ENCODE measurements around the gene TNIK.

DNA sequence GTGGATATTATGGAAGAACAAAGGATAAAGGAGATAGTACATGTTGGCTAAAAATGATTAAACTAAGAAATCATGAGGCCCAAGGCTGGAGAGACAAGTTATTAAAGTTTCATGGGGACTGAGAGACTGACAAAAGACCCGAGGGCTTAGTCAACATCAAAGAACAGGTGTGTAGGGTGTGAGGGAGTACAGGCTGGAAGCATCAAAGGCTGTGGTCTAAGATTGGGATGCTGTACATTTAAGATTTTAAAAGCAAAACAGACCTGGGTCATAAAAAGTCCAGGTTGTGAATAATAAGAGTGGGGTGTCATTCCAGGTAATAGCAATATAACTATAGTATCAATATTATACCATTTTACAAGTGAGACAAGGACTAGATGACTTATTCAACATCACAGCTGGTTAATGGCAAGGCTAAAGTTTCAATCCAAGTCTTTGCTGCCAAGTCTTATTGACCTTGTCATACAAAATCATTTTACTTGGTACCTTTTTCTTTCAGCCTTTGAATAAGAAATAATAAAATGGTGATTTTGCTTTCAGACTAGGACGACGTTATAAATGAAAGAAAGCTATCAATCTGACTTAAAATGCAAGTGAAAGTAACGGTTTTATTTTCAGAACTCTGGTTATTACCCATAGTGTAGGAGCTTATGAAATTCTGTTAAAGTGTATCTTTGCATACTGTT is 211.6 kb downstream of the TNIK start:
- TF ChIP-seq HDAC2 (IDR thresholded peaks at IDR 0.05) (no peak), ATF7 (IDR thresholded peaks at IDR 0.05; ENCODE audit: low read depth) (peak; percentile 61), POLR2A (IDR thresholded peaks at IDR 0.05; ENCODE audit: low read depth, low read length) (no peak), ZZZ3 (IDR thresholded peaks at IDR 0.05; ENCODE audit: control insufficient read depth, insufficient read length, low read depth) (no peak), NR2C2 (IDR thresholded peaks at IDR 0.05; ENCODE audit: borderline replicate concordance, control insufficient read depth, insufficient read length, low read depth) (no peak), CREB1 (IDR thresholded peaks at IDR 0.05; ENCODE audit: low read depth) (no peak)
- TF ChIP-seq, protein P1, sequence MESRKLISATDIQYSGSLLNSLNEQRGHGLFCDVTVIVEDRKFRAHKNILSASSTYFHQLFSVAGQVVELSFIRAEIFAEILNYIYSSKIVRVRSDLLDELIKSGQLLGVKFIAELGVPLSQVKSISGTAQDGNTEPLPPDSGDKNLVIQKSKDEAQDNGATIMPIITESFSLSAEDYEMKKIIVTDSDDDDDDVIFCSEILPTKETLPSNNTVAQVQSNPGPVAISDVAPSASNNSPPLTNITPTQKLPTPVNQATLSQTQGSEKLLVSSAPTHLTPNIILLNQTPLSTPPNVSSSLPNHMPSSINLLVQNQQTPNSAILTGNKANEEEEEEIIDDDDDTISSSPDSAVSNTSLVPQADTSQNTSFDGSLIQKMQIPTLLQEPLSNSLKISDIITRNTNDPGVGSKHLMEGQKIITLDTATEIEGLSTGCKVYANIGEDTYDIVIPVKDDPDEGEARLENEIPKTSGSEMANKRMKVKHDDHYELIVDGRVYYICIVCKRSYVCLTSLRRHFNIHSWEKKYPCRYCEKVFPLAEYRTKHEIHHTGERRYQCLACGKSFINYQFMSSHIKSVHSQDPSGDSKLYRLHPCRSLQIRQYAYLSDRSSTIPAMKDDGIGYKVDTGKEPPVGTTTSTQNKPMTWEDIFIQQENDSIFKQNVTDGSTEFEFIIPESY (IDR thresholded peaks at IDR 0.05) = no peak
- TF ChIP-seq, protein P2, sequence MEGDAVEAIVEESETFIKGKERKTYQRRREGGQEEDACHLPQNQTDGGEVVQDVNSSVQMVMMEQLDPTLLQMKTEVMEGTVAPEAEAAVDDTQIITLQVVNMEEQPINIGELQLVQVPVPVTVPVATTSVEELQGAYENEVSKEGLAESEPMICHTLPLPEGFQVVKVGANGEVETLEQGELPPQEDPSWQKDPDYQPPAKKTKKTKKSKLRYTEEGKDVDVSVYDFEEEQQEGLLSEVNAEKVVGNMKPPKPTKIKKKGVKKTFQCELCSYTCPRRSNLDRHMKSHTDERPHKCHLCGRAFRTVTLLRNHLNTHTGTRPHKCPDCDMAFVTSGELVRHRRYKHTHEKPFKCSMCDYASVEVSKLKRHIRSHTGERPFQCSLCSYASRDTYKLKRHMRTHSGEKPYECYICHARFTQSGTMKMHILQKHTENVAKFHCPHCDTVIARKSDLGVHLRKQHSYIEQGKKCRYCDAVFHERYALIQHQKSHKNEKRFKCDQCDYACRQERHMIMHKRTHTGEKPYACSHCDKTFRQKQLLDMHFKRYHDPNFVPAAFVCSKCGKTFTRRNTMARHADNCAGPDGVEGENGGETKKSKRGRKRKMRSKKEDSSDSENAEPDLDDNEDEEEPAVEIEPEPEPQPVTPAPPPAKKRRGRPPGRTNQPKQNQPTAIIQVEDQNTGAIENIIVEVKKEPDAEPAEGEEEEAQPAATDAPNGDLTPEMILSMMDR (IDR thresholded peaks at IDR 0.05 in 2 of 3, conservative IDR thresholded peaks at IDR 0.05 in 1 of 3; ENCODE audit: control insufficient read depth in 2 of 3, extremely low read depth in 1 of 3, insufficient read depth in 1 of 3, low read depth in 3 of 3, low read length in 3 of 3) = no peak
- TF ChIP-seq, protein P3, sequence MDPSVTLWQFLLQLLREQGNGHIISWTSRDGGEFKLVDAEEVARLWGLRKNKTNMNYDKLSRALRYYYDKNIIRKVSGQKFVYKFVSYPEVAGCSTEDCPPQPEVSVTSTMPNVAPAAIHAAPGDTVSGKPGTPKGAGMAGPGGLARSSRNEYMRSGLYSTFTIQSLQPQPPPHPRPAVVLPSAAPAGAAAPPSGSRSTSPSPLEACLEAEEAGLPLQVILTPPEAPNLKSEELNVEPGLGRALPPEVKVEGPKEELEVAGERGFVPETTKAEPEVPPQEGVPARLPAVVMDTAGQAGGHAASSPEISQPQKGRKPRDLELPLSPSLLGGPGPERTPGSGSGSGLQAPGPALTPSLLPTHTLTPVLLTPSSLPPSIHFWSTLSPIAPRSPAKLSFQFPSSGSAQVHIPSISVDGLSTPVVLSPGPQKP (IDR thresholded peaks at IDR 0.05; ENCODE audit: low read depth, low read length) = no peak
- TF ChIP-seq, protein P4, sequence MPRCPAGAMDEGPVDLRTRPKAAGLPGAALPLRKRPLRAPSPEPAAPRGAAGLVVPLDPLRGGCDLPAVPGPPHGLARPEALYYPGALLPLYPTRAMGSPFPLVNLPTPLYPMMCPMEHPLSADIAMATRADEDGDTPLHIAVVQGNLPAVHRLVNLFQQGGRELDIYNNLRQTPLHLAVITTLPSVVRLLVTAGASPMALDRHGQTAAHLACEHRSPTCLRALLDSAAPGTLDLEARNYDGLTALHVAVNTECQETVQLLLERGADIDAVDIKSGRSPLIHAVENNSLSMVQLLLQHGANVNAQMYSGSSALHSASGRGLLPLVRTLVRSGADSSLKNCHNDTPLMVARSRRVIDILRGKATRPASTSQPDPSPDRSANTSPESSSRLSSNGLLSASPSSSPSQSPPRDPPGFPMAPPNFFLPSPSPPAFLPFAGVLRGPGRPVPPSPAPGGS (IDR thresholded peaks at IDR 0.05; ENCODE audit: borderline replicate concordance, insufficient read depth, low read depth, low read length, poor library complexity, severe bottlenecking) = no peak
- TF ChIP-seq, protein P5, sequence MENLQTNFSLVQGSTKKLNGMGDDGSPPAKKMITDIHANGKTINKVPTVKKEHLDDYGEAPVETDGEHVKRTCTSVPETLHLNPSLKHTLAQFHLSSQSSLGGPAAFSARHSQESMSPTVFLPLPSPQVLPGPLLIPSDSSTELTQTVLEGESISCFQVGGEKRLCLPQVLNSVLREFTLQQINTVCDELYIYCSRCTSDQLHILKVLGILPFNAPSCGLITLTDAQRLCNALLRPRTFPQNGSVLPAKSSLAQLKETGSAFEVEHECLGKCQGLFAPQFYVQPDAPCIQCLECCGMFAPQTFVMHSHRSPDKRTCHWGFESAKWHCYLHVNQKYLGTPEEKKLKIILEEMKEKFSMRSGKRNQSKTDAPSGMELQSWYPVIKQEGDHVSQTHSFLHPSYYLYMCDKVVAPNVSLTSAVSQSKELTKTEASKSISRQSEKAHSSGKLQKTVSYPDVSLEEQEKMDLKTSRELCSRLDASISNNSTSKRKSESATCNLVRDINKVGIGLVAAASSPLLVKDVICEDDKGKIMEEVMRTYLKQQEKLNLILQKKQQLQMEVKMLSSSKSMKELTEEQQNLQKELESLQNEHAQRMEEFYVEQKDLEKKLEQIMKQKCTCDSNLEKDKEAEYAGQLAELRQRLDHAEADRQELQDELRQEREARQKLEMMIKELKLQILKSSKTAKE (IDR thresholded peaks at IDR 0.05; ENCODE audit: low read depth, poor library complexity, severe bottlenecking) = peak; percentile 82

Measured in GM12878 (cell line).